GM03348 (cell line): ENCODE results near the gene EML6.

ENCODE experiments used
- DNase-seq: peaks from one replicate; pipeline ENCODE4 v3.0.0; 2012; ENCODE audit warnings: low spot score

The EML6 gene

GRCh38 chr2:54880428-54880827 lies 157.0 kb downstream of the EML6 start:
- no peak for DNase-seq

GRCh38 chr2:54881759-54882158 lies 158.3 kb downstream of the EML6 start:
- DNase-seq, result no peak

- DNase-seq, result no peak
These were observed 162.4 kb downstream of the EML6 start for GRCh38 chr2:54885891-54886290.

- DNase-seq, result no peak
These were observed 164.5 kb downstream of the EML6 start for GRCh38 chr2:54887850-54888545.

- DNase-seq, result no peak
These were observed 165.6 kb downstream of the EML6 start for GRCh38 chr2:54889053-54889452.

GRCh38 chr2:54891909-54892308 lies 168.4 kb downstream of the EML6 start:
- no peak for DNase-seq

- no peak for DNase-seq
These were observed 171.0 kb downstream of the EML6 start for GRCh38 chr2:54894467-54894866.

GRCh38 chr2:54895730-54896129 lies 172.3 kb downstream of the EML6 start:
- DNase-seq, result peak; percentile 17

GRCh38 chr2:54897420-54898310 lies 174.2 kb downstream of the EML6 start:
- DNase-seq, result no peak

GRCh38 chr2:54898456-54899226 lies 175.2 kb downstream of the EML6 start:
- DNase-seq, result no peak

GRCh38 chr2:54899576-54900200 lies 176.2 kb downstream of the EML6 start:
- DNase-seq, result peak; percentile 73

- DNase-seq, result no peak
These were observed 177.9 kb downstream of the EML6 start for GRCh38 chr2:54901224-54901986.

GRCh38 chr2:54902763-54903162 lies 179.3 kb downstream of the EML6 start:
- DNase-seq, result no peak

GRCh38 chr2:54903736-54904554 lies 180.5 kb downstream of the EML6 start:
- DNase-seq, result peak; percentile 92

- DNase-seq, result no peak
These were observed 181.4 kb downstream of the EML6 start for GRCh38 chr2:54904836-54905235.

- no peak for DNase-seq
These were observed 183.3 kb downstream of the EML6 start for GRCh38 chr2:54906716-54907115.

- no peak for DNase-seq
These were observed 184.2 kb downstream of the EML6 start for GRCh38 chr2:54907663-54908062.

- DNase-seq, result no peak
These were observed 185.1 kb downstream of the EML6 start for GRCh38 chr2:54908591-54908990.

- DNase-seq, result peak; percentile 62
These were observed 185.5 kb downstream of the EML6 start for GRCh38 chr2:54909001-54909400.

GRCh38 chr2:54912305-54912704 lies 188.8 kb downstream of the EML6 start:
- no peak for DNase-seq
